Suppressor macrophage treated with lipopolysaccharide for 4 hours (primary cell): ENCODE data around the gene VPS35.
"Not testable (repeated sequence)": the region's sequence is repeated elsewhere in the genome, so short reads cannot be mapped to it uniquely, and the experiment has no call there.

Source experiments
- DNase-seq: peaks from one replicate; pipeline ENCODE4 v3.0.0-alpha.2; 2020

Gene VPS35

GRCh38 chr16:46650254-46650623 is 38.7 kb downstream of the VPS35 start:
- DNase-seq: no peak

- no peak for DNase-seq
Measured at GRCh38 chr16:46649588-46650253, 39.3 kb downstream of the VPS35 start.

- no peak for DNase-seq
Measured at GRCh38 chr16:46648656-46649055, 40.3 kb downstream of the VPS35 start.

- no peak for DNase-seq
Measured at GRCh38 chr16:46638947-46639925, 49.7 kb downstream of the VPS35 start.

GRCh38 chr16:46632778-46633733 is 55.9 kb downstream of the VPS35 start:
- DNase-seq: no peak

- DNase-seq: peak; percentile 14
Measured at GRCh38 chr16:46629331-46630219, 59.4 kb downstream of the VPS35 start.

- DNase-seq: no peak
Measured at GRCh38 chr16:46627746-46628145, 61.2 kb downstream of the VPS35 start.

- DNase-seq: not testable (repeated sequence)
Measured at GRCh38 chr16:46626681-46627080, 62.3 kb downstream of the VPS35 start.

GRCh38 chr16:46624862-46625261 is 64.1 kb downstream of the VPS35 start:
- DNase-seq: not testable (repeated sequence)

GRCh38 chr16:46623707-46624106 is 65.3 kb downstream of the VPS35 start:
- not testable (repeated sequence) for DNase-seq

GRCh38 chr16:46623246-46623645 is 65.7 kb downstream of the VPS35 start:
- not testable (repeated sequence) for DNase-seq

GRCh38 chr16:46621934-46622676 is 66.9 kb downstream of the VPS35 start:
- DNase-seq: peak; percentile 19

GRCh38 chr16:46621006-46621933 is 67.7 kb downstream of the VPS35 start, which contains the start of gene SHCBP1:
Gene SHCBP1, minus strand, starts transcription at chr16:46621379. Its CDS starts 20 bp downstream, at chr16:46621359.
- DNase-seq: peak; percentile 84

GRCh38 chr16:46620266-46621005 is 68.5 kb downstream of the VPS35 start:
- DNase-seq: peak; percentile 31

- DNase-seq: no peak
Measured at GRCh38 chr16:46618516-46618915, 70.5 kb downstream of the VPS35 start.

GRCh38 chr16:46614006-46614405 is 75.0 kb downstream of the VPS35 start:
- DNase-seq: no peak

GRCh38 chr16:46613352-46613751 is 75.6 kb downstream of the VPS35 start:
- no peak for DNase-seq

GRCh38 chr16:46612121-46612520 is 76.9 kb downstream of the VPS35 start:
- peak; percentile 47 for DNase-seq

- DNase-seq: peak; percentile 54
Measured at GRCh38 chr16:46607529-46607928, 81.4 kb downstream of the VPS35 start.
